Type B pancreatic cell (in vitro differentiated cells): ENCODE measurements around the gene DVL1. TPM values are rescaled to one million over a fixed set of nuclear protein-coding genes. Genes with fewer than 3 reads are reported as not detected.

ENCODE experiments used
- DNase-seq: peaks from one replicate; pipeline ENCODE4 v3.0.0; 2021; ENCODE audit warnings: mixed read lengths; ENCODE audit not compliant: unreplicated experiment; ENCODE audit errors: extremely low spot score
- H3K27ac Mint-ChIP-seq: 2 replicates; pipeline ENCODE4 v1.8.0; 2021; ENCODE audit warnings: mild to moderate bottlenecking, mixed read lengths
- H3K27me3 Mint-ChIP-seq: 2 replicates; pipeline ENCODE4 v1.8.0; 2021; ENCODE audit warnings: mixed read lengths
- H3K36me3 Mint-ChIP-seq: 2 replicates; pipeline ENCODE4 v1.8.0; 2021; ENCODE audit warnings: mixed read lengths
- H3K4me1 Mint-ChIP-seq: one replicate; pipeline ENCODE4 v1.8.0; 2021; ENCODE audit warnings: mixed read lengths; ENCODE audit not compliant: unreplicated experiment
- H3K4me3 Mint-ChIP-seq: 2 replicates; pipeline ENCODE4 v1.8.0; 2021; ENCODE audit warnings: mild to moderate bottlenecking, mixed read lengths
- H3K9me3 Mint-ChIP-seq: 2 replicates; pipeline ENCODE4 v1.8.0; 2021; ENCODE audit warnings: mixed read lengths
- total RNA-seq: library from RNA; stranded (reverse); gene quantifications from 2 replicates; pipeline ENCODE4 v1.2.1, GENCODE V29; 2021; ENCODE audit warnings: low replicate concordance
- TF ChIP-seq, protein P1 (sequence below): fragments of 200-600 bp; sonication (generic); conservative IDR thresholded peaks from 2 replicates; pipeline ENCODE4 v1.5.0; 2021; ENCODE audit warnings: antibody characterized with exemption, mild to moderate bottlenecking

DVL1 gene
- total RNA-seq, 1 donor from 2014 or later, result 62.8 TPM

DNA sequence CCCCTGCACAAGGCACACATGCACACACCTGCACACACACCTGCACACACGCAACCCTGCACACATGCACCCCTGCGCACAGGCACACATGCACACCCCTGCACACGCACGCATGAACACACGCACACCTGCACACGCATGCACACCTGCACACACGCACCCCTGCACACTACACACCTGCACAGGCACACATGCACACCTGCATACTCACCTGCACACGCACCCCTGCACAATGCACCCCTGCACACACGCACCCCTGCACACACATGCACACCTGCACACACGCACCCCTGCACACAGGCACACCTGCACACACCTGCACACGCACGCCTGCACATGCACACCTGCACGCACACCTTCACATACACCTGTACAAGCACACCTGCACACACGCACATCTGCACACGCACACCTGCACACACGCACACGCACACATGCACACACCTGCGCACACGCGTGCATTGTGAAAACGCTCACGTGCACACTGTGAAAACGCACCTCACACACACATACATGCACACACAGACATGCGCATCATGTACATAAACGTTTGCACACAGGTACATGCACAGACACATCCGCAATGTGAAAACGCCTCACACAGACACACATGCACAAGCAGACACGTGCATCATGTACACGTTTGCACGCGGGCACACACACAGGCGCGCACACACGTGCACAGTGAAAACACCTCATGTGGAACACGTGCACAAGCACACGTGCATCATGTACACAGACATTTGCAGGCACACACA, 8.2 kb downstream of the DVL1 start:
- H3K27me3 Mint-ChIP-seq, result no peaks in the 10 kb centered on the region
- no peak for DNase-seq
- no peaks in the 10 kb centered on the region for H3K9me3 Mint-ChIP-seq
- H3K27ac Mint-ChIP-seq, result no peak overlapping the region
- TF ChIP-seq, protein P1, sequence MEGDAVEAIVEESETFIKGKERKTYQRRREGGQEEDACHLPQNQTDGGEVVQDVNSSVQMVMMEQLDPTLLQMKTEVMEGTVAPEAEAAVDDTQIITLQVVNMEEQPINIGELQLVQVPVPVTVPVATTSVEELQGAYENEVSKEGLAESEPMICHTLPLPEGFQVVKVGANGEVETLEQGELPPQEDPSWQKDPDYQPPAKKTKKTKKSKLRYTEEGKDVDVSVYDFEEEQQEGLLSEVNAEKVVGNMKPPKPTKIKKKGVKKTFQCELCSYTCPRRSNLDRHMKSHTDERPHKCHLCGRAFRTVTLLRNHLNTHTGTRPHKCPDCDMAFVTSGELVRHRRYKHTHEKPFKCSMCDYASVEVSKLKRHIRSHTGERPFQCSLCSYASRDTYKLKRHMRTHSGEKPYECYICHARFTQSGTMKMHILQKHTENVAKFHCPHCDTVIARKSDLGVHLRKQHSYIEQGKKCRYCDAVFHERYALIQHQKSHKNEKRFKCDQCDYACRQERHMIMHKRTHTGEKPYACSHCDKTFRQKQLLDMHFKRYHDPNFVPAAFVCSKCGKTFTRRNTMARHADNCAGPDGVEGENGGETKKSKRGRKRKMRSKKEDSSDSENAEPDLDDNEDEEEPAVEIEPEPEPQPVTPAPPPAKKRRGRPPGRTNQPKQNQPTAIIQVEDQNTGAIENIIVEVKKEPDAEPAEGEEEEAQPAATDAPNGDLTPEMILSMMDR, result no peak
- H3K36me3 Mint-ChIP-seq, result peaks cover 10% of the 10 kb centered on the region
- no peaks in the 10 kb centered on the region for H3K4me1 Mint-ChIP-seq
- no peak overlapping the region for H3K4me3 Mint-ChIP-seq

DNA sequence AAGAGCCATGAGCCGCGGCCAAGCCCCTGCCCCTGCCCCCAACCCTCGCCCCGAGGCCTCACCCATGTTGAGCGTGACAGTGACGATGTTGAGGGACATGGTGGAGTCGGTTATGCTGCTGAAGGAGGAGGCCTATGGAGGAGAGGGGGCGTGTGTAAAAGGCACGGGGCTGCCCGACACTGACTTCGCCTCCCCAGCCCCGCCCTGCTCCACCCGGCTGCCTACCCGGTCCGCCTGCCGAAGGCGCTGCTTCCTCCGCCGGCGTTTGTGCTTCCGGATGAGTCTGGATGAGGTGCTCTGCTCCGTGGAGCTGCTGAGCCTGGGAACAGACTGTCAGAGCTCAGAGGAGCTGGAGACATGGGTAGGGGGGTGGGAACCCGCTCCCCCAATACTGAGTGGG, 9.0 kb downstream of the DVL1 start:
- Mint-ChIP-seq H3K4me1 (no peaks in the 10 kb centered on the region), H3K27ac (no peak overlapping the region), H3K4me3 (no peak overlapping the region), H3K27me3 (no peaks in the 10 kb centered on the region), H3K9me3 (no peaks in the 10 kb centered on the region), H3K36me3 (peaks cover 10% of the 10 kb centered on the region)
- TF ChIP-seq, protein P1, result no peak
- no peak for DNase-seq

DNA sequence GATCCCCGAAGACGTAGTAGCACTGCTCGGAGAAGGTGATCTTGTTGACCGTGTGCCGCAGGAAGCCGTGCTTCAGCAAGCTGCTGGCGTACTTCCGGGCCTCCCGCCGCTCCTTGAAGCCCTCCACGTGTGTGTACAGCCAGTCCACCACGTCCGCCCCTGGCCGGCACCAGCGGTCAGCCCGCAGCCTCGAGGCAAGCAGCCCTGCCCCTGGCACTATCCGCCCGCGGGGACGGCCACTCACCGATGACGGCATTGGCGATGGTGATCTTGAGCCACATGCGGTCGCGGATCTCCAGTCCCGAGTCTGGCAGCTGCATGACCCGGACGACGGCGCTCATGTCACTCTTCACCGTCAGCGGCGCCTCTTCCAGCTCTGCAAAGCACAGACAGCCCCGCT, 10.9 kb downstream of the DVL1 start:
- Mint-ChIP-seq H3K4me1 (no peaks in the 10 kb centered on the region), H3K27ac (no peak overlapping the region), H3K27me3 (no peaks in the 10 kb centered on the region), H3K36me3 (peaks cover 10% of the 10 kb centered on the region), H3K9me3 (no peaks in the 10 kb centered on the region), H3K4me3 (no peak overlapping the region)
- TF ChIP-seq, protein P1, result no peak
- no peak for DNase-seq

DNA sequence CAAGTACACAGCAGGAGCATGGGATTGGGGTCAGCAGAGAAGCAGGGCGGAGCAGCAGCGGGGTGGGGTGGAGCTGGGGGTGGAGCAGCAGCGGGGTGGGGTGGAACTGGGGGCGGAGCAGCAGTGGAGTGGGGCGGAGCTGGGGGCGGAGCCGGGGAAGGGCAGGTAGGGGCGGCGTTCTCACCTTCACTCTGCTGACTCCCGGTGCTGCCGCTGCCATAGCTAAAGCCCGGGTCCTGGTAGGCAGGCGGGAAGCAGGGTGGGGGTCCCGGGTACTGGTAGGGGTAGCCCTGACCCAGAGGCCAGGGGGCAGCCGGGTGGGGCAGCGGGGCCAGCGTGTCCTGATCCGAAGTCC, 11.4 kb downstream of the DVL1 start:
- TF ChIP-seq, protein P1, result no peak
- Mint-ChIP-seq H3K4me3 (no peak overlapping the region), H3K27ac (no peak overlapping the region), H3K36me3 (peaks cover 10% of the 10 kb centered on the region), H3K27me3 (no peaks in the 10 kb centered on the region), H3K4me1 (no peaks in the 10 kb centered on the region), H3K9me3 (no peaks in the 10 kb centered on the region)
- no peak for DNase-seq

DNA sequence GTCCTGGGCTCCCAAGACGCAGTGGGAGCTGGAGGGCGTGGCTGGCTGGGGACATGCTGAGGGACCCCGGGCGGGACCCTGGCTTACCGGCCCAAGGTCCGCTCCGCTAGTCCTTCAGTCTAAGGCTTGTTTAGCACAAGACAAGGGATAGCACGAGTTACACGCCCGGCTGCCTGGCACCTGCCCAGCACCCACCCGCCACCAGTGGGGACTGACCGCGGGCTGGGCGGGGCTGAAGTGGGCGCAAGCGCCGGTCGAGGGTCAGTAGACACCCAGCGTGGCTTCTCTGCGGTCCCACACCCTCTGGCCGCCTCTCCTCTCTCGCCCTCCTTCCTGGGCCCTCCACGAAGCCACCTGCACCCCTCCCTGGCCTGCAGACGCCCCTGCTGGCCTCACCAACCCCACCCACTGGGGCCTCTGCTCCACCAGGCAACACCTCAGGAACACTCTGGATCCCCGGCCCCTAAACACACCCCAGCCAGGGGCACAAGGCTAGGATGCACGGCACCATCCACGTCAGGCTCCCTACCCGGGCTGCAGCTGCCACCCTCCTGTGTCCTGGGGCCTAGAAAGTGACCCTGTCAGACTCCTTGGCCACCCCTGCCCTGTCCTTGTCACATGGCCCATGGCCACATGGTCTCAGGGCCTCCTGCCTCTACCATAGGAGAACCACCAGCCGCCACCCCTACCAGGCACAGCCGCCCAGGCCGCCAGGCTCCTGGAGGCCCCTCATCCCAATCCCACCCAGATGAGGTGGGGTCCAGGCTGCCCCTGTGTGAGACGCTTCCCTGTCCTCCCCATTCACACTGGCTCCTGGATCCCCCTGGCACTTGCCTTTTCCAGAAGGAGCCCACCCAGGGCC, 12.1 kb downstream of the DVL1 start:
- no peak overlapping the region for H3K4me3 Mint-ChIP-seq

More for the DNA sequence above, 12.1 kb downstream of the DVL1 start:
- Mint-ChIP-seq H3K36me3 (peaks cover 10% of the 10 kb centered on the region), H3K4me1 (no peaks in the 10 kb centered on the region), H3K9me3 (no peaks in the 10 kb centered on the region), H3K27ac (no peak overlapping the region), H3K27me3 (no peaks in the 10 kb centered on the region)
- no peak for DNase-seq
- TF ChIP-seq, protein P1, result no peak
